K562 (cell line): ENCODE measurements around the gene ATXN3. TPM values are rescaled to one million over a fixed set of nuclear protein-coding genes. Genes with fewer than 3 reads are reported as not detected.

ENCODE experiments used
- GATAD2B ChIP-seq: fragments of 450-650 bp; IDR thresholded peaks from 2 replicates; pipeline ENCODE4 v1.6.1; 2017; ENCODE audit warnings: mild to moderate bottlenecking, borderline replicate concordance
- HMG20B ChIP-seq: fragments of 250-450 bp; sonication (Bioruptor Pico); IDR thresholded peaks from 2 replicates; pipeline ENCODE4 v1.5.0; 2021; ENCODE audit warnings: mild to moderate bottlenecking
- HNRNPUL1 ChIP-seq: fragments of 200-400 bp; formaldehyde crosslinking; IDR thresholded peaks from 2 replicates; pipeline ENCODE4 v1.6.1; 2017; ENCODE audit warnings: low read length
- KAT8 ChIP-seq: fragments of 450-650 bp; IDR thresholded peaks from 2 replicates; pipeline ENCODE4 v1.6.1; 2016; ENCODE audit warnings: low read depth, mild to moderate bottlenecking
- MAFG ChIP-seq: fragments of 450-650 bp; conservative IDR thresholded peaks from 2 replicates; pipeline ENCODE4 v1.6.1; 2016; ENCODE audit warnings: missing genetic modification characterization, missing compliant biosample characterization
- MBD2 ChIP-seq: sonication (generic); IDR thresholded peaks from 2 replicates; pipeline ENCODE4 v1.6.1; 2016; ENCODE audit warnings: low read depth, borderline replicate concordance
- NBN ChIP-seq: fragments of 450-650 bp; IDR thresholded peaks from 2 replicates; pipeline ENCODE4 v1.6.1; 2016; ENCODE audit warnings: low read depth, mild to moderate bottlenecking
- NCOA4 ChIP-seq: fragments of 450-650 bp; IDR thresholded peaks from 2 replicates; pipeline ENCODE4 v1.6.1; 2018; ENCODE audit warnings: mild to moderate bottlenecking; ENCODE audit not compliant: partially characterized antibody
- NFYB ChIP-seq: IDR thresholded peaks from 2 replicates; pipeline ENCODE4 v1.6.1; 2011; ENCODE audit warnings: mild to moderate bottlenecking, moderate library complexity; ENCODE audit not compliant: insufficient read length; ENCODE audit errors: extremely low read depth
- PHF21A ChIP-seq: fragments of 450-650 bp; IDR thresholded peaks from 2 replicates; pipeline ENCODE4 v1.6.1; 2017; ENCODE audit warnings: low read depth, borderline replicate concordance
- THRAP3 ChIP-seq: fragments of 450-650 bp; IDR thresholded peaks from 2 replicates; pipeline ENCODE4 v1.6.1; 2016; ENCODE audit warnings: mild to moderate bottlenecking, inconsistent platforms, borderline replicate concordance
- U2AF1 ChIP-seq: fragments of 200-400 bp; formaldehyde crosslinking; optimal IDR thresholded peaks from 2 replicates; pipeline ENCODE3; 2017; ENCODE audit warnings: mild to moderate bottlenecking, low read depth, low read length, moderate library complexity
- ZC3H11A ChIP-seq: IDR thresholded peaks from 2 replicates; pipeline ENCODE4 v1.6.1; 2012; ENCODE audit warnings: low read depth, low read length, improper control_type of control experiment
- ZFP1 ChIP-seq: fragments of 450-650 bp; formaldehyde crosslinking; IDR thresholded peaks from 2 replicates; pipeline ENCODE4 v1.4.0; 2020; ENCODE audit warnings: mild to moderate bottlenecking, mixed read lengths
- ZNF766 ChIP-seq: fragments of 200-800 bp; sonication (Bioruptor generic); conservative IDR thresholded peaks from 2 replicates; pipeline ENCODE4 v1.6.1; 2016; ENCODE audit warnings: missing genetic modification characterization, missing compliant biosample characterization
- polyA plus RNA-seq, 8 experiments: library from polyadenylated mRNA; depleted of rRNA in 4 of 8; stranded (reverse) in 5 of 8; unstranded in 3 of 8; fragments of >200 nt; fragmentation: Nextera tagmentation in 2 of 8; fragmentation: Illumina TruSeq in 1 of 8; extraction: Ambion mirVana in 2 of 8; extraction: Trizol in 1 of 8; gene quantifications; 2 replicates each; pipeline versions ENCODE4 v1.2.1 to v1.2.3, GENCODE V29; 2011 to 2014; ENCODE audit warnings: inconsistent platforms in 1 of 8, missing spikeins in 1 of 8
- total RNA-seq, 7 experiments: library from RNA; depleted of rRNA in 6 of 7; stranded (reverse); fragments of >200 nt in 6 of 7; fragmentation: Illumina TruSeq in 2 of 7; extraction: Trizol in 2 of 7; gene quantifications; 2 replicates each; pipeline versions ENCODE4 v1.2.1 to v1.2.3, GENCODE V29; 2011 to 2021; ENCODE audit warnings: low replicate concordance in 1 of 7
- TF ChIP-seq, protein P1 (sequence below): sonication (generic); formaldehyde crosslinking; IDR thresholded peaks from 2 replicates; pipeline ENCODE4 v1.8.0; 2022; ENCODE audit warnings: missing genetic modification reagents, mild to moderate bottlenecking, moderate library complexity, borderline replicate concordance
- TF ChIP-seq, protein P2 (sequence below), 2 experiments: IDR thresholded peaks in 1 of 2; conservative IDR thresholded peaks in 1 of 2; 2 replicates each; pipeline ENCODE4 v1.6.1; 2016; ENCODE audit warnings: low read depth in 2 of 2, mild to moderate bottlenecking in 1 of 2, missing compliant biosample characterization in 1 of 2, missing genetic modification characterization in 1 of 2, moderate library complexity in 1 of 2
- TF ChIP-seq, protein P3 (sequence below): fragments of 250-450 bp; sonication (Bioruptor Pico); IDR thresholded peaks from 2 replicates; pipeline ENCODE4 v1.5.1; 2021; ENCODE audit warnings: mild to moderate bottlenecking
- TF ChIP-seq, protein P4 (sequence below): sonication (generic); formaldehyde crosslinking; IDR thresholded peaks from 2 replicates; pipeline ENCODE4 v1.8.1; 2023; ENCODE audit warnings: mild to moderate bottlenecking, missing genetic modification reagents
- TF ChIP-seq, protein P5 (sequence below), 2 experiments: fragments of 450-650 bp in 1 of 2; sonication (generic) in 1 of 2; formaldehyde crosslinking in 1 of 2; IDR thresholded peaks in 1 of 2; conservative IDR thresholded peaks in 1 of 2; 2 replicates each; pipeline versions ENCODE4 v1.6.1 to v1.8.1; 2016 to 2023; ENCODE audit warnings: mild to moderate bottlenecking in 2 of 2, moderate library complexity in 2 of 2, inconsistent platforms in 1 of 2, missing genetic modification reagents in 1 of 2

Gene ATXN3
- total and polyA plus RNA-seq, 9 of the 15 experiments (the other 6 are each of a cell fraction or from before 2014, with no cell fraction given) = 11.3 to 25.0 (median 14.6) TPM

DNA sequence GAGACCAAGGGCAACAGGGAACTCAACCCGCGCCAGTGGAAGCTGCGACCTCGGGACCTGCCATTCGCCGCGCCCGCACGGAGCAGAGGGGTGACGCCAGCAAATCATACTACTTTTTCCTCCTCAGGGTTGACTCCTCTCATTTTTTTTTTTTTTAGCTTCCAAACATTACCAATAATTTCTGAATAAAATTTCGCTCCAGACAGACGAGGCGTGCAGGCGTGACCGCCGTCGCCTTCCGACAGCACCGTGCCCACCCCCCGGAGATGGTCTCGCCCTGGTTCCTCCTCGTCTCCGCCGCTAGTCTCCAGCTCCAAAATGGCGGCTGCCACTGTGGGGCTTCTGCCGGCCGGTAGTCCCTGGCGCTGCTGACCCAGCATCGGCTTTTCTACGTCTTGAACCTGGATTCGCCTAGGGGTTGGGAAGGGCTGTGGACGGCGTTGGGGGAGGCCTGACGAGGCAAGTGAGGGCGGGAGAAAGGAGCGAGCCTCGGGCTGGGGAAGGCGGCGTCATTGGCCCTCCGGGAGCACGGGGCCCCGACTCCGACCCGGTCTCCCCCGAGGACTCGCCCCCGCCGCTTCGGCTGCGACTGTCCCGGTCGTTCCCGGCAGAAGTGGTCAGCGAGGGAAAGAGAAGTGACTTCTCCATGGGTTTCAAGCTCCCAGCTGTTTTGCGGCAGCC lies 15.4 kb upstream of the ATXN3 start, which contains the start of the genes CPSF2 and NDUFB1 (continued):
- TF ChIP-seq, protein P1, sequence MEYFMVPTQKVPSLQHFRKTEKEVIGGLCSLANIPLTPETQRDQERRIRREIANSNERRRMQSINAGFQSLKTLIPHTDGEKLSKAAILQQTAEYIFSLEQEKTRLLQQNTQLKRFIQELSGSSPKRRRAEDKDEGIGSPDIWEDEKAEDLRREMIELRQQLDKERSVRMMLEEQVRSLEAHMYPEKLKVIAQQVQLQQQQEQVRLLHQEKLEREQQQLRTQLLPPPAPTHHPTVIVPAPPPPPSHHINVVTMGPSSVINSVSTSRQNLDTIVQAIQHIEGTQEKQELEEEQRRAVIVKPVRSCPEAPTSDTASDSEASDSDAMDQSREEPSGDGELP (CRISPR knock-in tag) = peak; percentile 36
- no peak for TF ChIP-seq MAFG (tag)
- TF ChIP-seq HNRNPUL1 = no peak
- TF ChIP-seq, protein P2, sequence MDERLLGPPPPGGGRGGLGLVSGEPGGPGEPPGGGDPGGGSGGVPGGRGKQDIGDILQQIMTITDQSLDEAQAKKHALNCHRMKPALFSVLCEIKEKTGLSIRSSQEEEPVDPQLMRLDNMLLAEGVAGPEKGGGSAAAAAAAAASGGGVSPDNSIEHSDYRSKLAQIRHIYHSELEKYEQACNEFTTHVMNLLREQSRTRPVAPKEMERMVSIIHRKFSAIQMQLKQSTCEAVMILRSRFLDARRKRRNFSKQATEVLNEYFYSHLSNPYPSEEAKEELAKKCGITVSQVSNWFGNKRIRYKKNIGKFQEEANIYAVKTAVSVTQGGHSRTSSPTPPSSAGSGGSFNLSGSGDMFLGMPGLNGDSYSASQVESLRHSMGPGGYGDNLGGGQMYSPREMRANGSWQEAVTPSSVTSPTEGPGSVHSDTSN (CRISPR knock-in tag; IDR thresholded peaks at IDR 0.05; ENCODE audit: low read depth) = no peak
- TF ChIP-seq, protein P2 (tag; conservative IDR thresholded peaks at IDR 0.05; ENCODE audit: low read depth) = no peak
- no peak for TF ChIP-seq ZNF766 (CRISPR knock-in tag)
- TF ChIP-seq, protein P3, sequence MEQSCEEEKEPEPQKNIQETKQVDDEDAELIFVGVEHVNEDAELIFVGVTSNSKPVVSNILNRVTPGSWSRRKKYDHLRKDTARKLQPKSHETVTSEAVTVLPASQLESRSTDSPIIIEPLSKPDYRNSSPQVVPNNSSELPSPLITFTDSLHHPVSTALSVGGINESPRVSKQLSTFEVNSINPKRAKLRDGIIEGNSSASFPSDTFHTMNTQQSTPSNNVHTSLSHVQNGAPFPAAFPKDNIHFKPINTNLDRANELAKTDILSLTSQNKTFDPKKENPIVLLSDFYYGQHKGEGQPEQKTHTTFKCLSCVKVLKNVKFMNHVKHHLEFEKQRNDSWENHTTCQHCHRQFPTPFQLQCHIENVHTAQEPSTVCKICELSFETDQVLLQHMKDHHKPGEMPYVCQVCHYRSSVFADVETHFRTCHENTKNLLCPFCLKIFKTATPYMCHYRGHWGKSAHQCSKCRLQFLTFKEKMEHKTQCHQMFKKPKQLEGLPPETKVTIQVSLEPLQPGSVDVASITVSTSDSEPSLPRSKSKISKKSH = no peak
- TF ChIP-seq MBD2 = peak; percentile 86
- no peak for TF ChIP-seq HMG20B (CRISPR knock-in tag)
- no peak for TF ChIP-seq NCOA4
- no peak for TF ChIP-seq THRAP3
- TF ChIP-seq PHF21A = no peak
- TF ChIP-seq, protein P4, sequence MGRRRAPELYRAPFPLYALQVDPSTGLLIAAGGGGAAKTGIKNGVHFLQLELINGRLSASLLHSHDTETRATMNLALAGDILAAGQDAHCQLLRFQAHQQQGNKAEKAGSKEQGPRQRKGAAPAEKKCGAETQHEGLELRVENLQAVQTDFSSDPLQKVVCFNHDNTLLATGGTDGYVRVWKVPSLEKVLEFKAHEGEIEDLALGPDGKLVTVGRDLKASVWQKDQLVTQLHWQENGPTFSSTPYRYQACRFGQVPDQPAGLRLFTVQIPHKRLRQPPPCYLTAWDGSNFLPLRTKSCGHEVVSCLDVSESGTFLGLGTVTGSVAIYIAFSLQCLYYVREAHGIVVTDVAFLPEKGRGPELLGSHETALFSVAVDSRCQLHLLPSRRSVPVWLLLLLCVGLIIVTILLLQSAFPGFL = no peak
- TF ChIP-seq, protein P5, sequence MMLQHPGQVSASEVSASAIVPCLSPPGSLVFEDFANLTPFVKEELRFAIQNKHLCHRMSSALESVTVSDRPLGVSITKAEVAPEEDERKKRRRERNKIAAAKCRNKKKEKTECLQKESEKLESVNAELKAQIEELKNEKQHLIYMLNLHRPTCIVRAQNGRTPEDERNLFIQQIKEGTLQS (IDR thresholded peaks at IDR 0.05) = peak; percentile 52; the same call in 1 of the 2 replicates
- TF ChIP-seq, protein P5 (CRISPR knock-in tag; conservative IDR thresholded peaks at IDR 0.05) = no peak
- no peak for TF ChIP-seq NFYB
- TF ChIP-seq KAT8 = no peak
- TF ChIP-seq U2AF1 = no peak
- TF ChIP-seq ZC3H11A = no peak
- peak; percentile 62; the same call in 1 of the 2 replicates for TF ChIP-seq NBN
- TF ChIP-seq ZFP1 = no peak
- no peak for TF ChIP-seq GATAD2B
